K562 (cell line): ENCODE data around the gene CCDC138. TPM values are rescaled to one million over a fixed set of nuclear protein-coding genes. Genes with fewer than 3 reads are reported as not detected.

Source experiments
- ATAC-seq: fragments of 200-7000 bp; cut with Tn5 transposase; 3 replicates; pipeline ENCODE4 v1.9.1; 2020; ENCODE audit warnings: moderate library complexity
- BruUV-seq: library from RNA; stranded (reverse); fragments of 400-500 nt; replicated peaks from 2 replicates; lab custom pipeline; 2021; lab: Mats Ljungman, UMichigan
- CTCF ChIA-PET: fragments of 300-600 bp; formaldehyde crosslinking; extraction: SDS; loops from one replicate; lab custom pipeline; 2021; ENCODE audit warnings: low intra/inter-chr PET ratio; lab: Yijun Ruan, JAX
- POLR2A ChIA-PET: fragments of 300-600, 350-650 bp; sonication (Branson Sonifier 250); formaldehyde crosslinking; extraction: SDS; loops from one replicate; lab custom pipeline; 2021; ENCODE audit warnings: antibody characterized with exemption, inconsistent platforms; lab: Yijun Ruan, JAX
- DNase-seq, 4 experiments: peaks; one replicate each; pipeline versions ENCODE4 v3.0.0 to v3.0.0-alpha.2; 2011 to 2018; ENCODE audit warnings: low spot score in 3 of 4, mixed read lengths in 3 of 4; ENCODE audit errors: extremely low read depth in 1 of 4
- FAIRE-seq: peaks from 2 replicates; lab custom pipeline; 2011; peaks lifted over from hg19 to GRCh38; lab: Jason Lieb, UNC
- H2AFZ ChIP-seq: 2 replicates; pipeline ENCODE4 v1.6.0; 2011; ENCODE audit warnings: low read depth, low read length, control low read depth, inconsistent platforms
- H3K27ac ChIP-seq: fragments of 200-600 bp; 3 replicates; pipeline ENCODE4 v1.8.0; 2011; ENCODE audit warnings: low read depth, mild to moderate bottlenecking, control low read depth, inconsistent platforms, low read length, moderate library complexity, mixed read lengths; ENCODE audit errors: extremely low read depth
- H3K27me3 ChIP-seq, 2 experiments: fragments of 300-600 bp in 1 of 2; 2 replicates in 1 of 2; 3 replicates in 1 of 2; pipeline versions ENCODE4 v1.6.0 to v1.8.0; 2011; ENCODE audit warnings: inconsistent platforms in 2 of 2, low read length in 2 of 2, mild to moderate bottlenecking in 1 of 2, mixed read lengths in 1 of 2, moderate library complexity in 1 of 2; ENCODE audit not compliant: control insufficient read depth in 2 of 2, insufficient read depth in 2 of 2
- H3K36me3 ChIP-seq: fragments of 300-600 bp; 3 replicates; pipeline ENCODE4 v1.8.0; 2011; ENCODE audit warnings: mild to moderate bottlenecking, low read length, inconsistent platforms; ENCODE audit not compliant: control insufficient read depth, insufficient read depth
- H3K4me1 ChIP-seq, 2 experiments: fragments of 200-600 bp in 1 of 2; replicated peaks in 1 of 2; 2 replicates in 1 of 2; 3 replicates in 1 of 2; pipeline versions ENCODE4 v1.5.1 to v1.8.0; 2011; ENCODE audit warnings: inconsistent platforms in 2 of 2, low read length in 2 of 2, mild to moderate bottlenecking in 1 of 2, mixed read lengths in 1 of 2, moderate library complexity in 1 of 2; ENCODE audit not compliant: control insufficient read depth in 2 of 2, insufficient read depth in 2 of 2
- H3K4me2 ChIP-seq: 2 replicates; pipeline ENCODE4 v1.6.1; 2011; ENCODE audit warnings: low read length, control low read depth, inconsistent platforms, mixed read lengths; ENCODE audit not compliant: insufficient read depth
- H3K4me3 ChIP-seq: fragments of 200-600 bp; sonication (generic), shearing (Covaris generic); 2 replicates; pipeline ENCODE4 v1.5.1; 2016; ENCODE audit warnings: control low read depth, inconsistent platforms
- H3K79me2 ChIP-seq: fragments of 200-600 bp; 3 replicates; pipeline ENCODE4 v1.8.0; 2011; ENCODE audit warnings: low read length, inconsistent platforms; ENCODE audit not compliant: control insufficient read depth, insufficient read depth
- H3K9ac ChIP-seq, 2 experiments: 2 replicates each; pipeline versions ENCODE4 v1.6.0 to v1.6.1; 2011; ENCODE audit warnings: low read depth in 2 of 2, low read length in 2 of 2, control low read depth in 1 of 2, inconsistent platforms in 1 of 2, mild to moderate bottlenecking in 1 of 2, mixed read lengths in 1 of 2; ENCODE audit not compliant: insufficient read depth in 1 of 2
- H3K9me1 ChIP-seq: one replicate; pipeline ENCODE4 v1.6.0; 2011; ENCODE audit warnings: inconsistent platforms, mild to moderate bottlenecking, low read length, moderate library complexity; ENCODE audit not compliant: control insufficient read depth, insufficient read depth
- H3K9me3 ChIP-seq: replicated peaks from 2 replicates; pipeline ENCODE4 v1.5.1; 2011; ENCODE audit warnings: low read depth, low read length, inconsistent platforms; ENCODE audit not compliant: control insufficient read depth, insufficient read depth
- H4K20me1 ChIP-seq: replicated peaks from 2 replicates; pipeline ENCODE4 v1.6.1; 2011; ENCODE audit warnings: low read length, inconsistent platforms, mixed read lengths; ENCODE audit not compliant: control insufficient read depth, insufficient read depth
- CXXC5 ChIP-seq: fragments of 250-450 bp; sonication (Bioruptor Pico); IDR thresholded peaks from 2 replicates; pipeline ENCODE4 v1.8.0; 2022; ENCODE audit warnings: inconsistent platforms, mild to moderate bottlenecking, moderate library complexity
- FOS ChIP-seq: IDR thresholded peaks from 3 replicates; pipeline ENCODE4 v1.6.1; 2011; ENCODE audit not compliant: insufficient read length; ENCODE audit errors: extremely low read depth
- KHSRP ChIP-seq: fragments of 450-650 bp; IDR thresholded peaks from 2 replicates; pipeline ENCODE4 v1.6.1; 2017
- SPI1 ChIP-seq: IDR thresholded peaks from 2 replicates; pipeline ENCODE4 v1.6.1; 2011; ENCODE audit warnings: low read depth, low read length, control low read depth, borderline replicate concordance
- WGBS: fragments of 100-300 bp; shearing (Covaris generic); methylation state at CpG from one replicate; pipeline ENCODE4 v1.1.6; 2016; ENCODE audit warnings: low coverage, mixed read lengths; ENCODE audit not compliant: insufficient coverage; ENCODE audit errors: missing lambda C conversion rate; 5-methylcytosine and 5-hydroxymethylcytosine counted together
- in situ Hi-C: fragments of 300-500 bp; cut with MboI; formaldehyde crosslinking; loops from 4 replicates; pipeline ENCODE4 v1.15.0; 2018; ENCODE audit warnings: inconsistent platforms, mixed read lengths
- intact Hi-C: fragments of 100-400 bp; cut with micrococcal nuclease; formaldehyde crosslinking; loops from 2 replicates; pipeline ENCODE4 v1.14.2; 2022
- polyA plus RNA-seq, 8 experiments: library from polyadenylated mRNA; depleted of rRNA in 4 of 8; stranded (reverse) in 5 of 8; unstranded in 3 of 8; fragments of >200 nt; fragmentation: Nextera tagmentation in 2 of 8; fragmentation: Illumina TruSeq in 1 of 8; extraction: Ambion mirVana in 2 of 8; extraction: Trizol in 1 of 8; gene quantifications; 2 replicates each; pipeline versions ENCODE4 v1.2.1 to v1.2.3, GENCODE V29; 2011 to 2014; ENCODE audit warnings: inconsistent platforms in 1 of 8, missing spikeins in 1 of 8
- total RNA-seq, 7 experiments: library from RNA; depleted of rRNA in 6 of 7; stranded (reverse); fragments of >200 nt in 6 of 7; fragmentation: Illumina TruSeq in 2 of 7; extraction: Trizol in 2 of 7; gene quantifications; 2 replicates each; pipeline versions ENCODE4 v1.2.1 to v1.2.3, GENCODE V29; 2011 to 2021; ENCODE audit warnings: low replicate concordance in 1 of 7
- TF ChIP-seq, protein P1 (sequence below): fragments of 450-650 bp; formaldehyde crosslinking; IDR thresholded peaks from 2 replicates; pipeline ENCODE4 v1.4.0; 2022; ENCODE audit warnings: mild to moderate bottlenecking, moderate library complexity
- TF ChIP-seq, protein P2 (sequence below): IDR thresholded peaks from 3 replicates; pipeline ENCODE4 v1.6.1; 2011; ENCODE audit warnings: borderline replicate concordance, mild to moderate bottlenecking; ENCODE audit not compliant: insufficient read length, insufficient read depth
- TF ChIP-seq, protein P3 (sequence below): fragments of 450-650 bp; IDR thresholded peaks from 2 replicates; pipeline ENCODE4 v1.7.0; 2016; ENCODE audit warnings: borderline replicate concordance
- TF ChIP-seq, protein P4 (sequence below): fragments of 250-450 bp; sonication (Bioruptor Pico); IDR thresholded peaks from 2 replicates; pipeline ENCODE4 v1.5.1; 2021; ENCODE audit warnings: mild to moderate bottlenecking

Gene CCDC138
- total and polyA plus RNA-seq, 9 of the 15 experiments (the other 6 are each of a cell fraction or from before 2014, with no cell fraction given): 17.5 to 44.6 (median 26.7) TPM

DNA sequence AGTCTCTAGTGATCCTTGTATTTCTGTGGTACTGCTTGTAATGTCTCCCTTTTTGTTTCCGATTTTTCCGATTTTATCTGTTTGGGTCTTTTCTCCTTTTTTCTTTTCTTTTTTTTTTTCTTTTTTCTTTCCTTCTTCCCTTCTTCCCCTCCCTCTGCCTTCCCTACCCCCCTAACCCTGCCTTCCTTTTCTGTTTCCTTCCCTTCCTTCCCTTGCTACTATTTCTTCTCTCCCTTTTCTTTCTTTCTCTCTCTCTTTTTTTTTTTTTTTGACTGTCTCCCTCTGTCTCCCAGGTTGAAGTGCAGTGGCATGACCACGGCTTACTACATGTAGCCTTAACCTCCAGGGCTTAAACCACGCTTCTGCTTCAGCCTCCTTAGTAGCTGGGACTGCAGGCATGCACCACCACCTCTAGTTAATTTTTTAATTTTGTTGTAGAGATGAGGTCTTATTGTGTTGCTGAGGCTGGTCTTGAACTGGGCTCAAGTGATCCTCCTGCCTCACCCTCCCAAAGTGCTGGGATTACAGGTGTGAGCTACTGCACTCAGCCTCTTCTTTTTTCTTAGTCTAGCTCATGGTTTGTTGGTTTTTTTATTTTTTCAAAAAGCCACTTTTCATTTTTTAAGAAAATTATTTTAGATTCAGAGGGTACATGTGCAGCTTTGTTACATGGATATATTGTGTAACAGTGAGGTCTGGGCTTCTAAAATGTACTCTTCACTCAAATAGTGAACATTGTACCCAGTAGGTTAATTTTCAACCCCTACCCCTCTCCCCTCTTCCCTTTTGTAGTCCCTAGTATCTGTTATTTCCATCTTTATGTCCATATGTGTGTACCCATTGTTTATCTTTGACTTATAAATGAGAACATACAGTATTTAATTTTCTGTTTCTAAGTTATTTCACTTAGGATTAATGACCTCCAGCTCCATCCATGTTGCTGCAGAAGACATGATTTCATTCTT, 24.7 kb downstream of the CCDC138 start:
- FAIRE-seq: no peak

More for the DNA sequence above, 24.7 kb downstream of the CCDC138 start:
- no TSS peak for BruUV-seq
- ChIA-PET CTCF (interaction anchor here (0.6 kb wide), 1 partner anchor 12 kb away, joined by 5 read pairs; no protein-coding TSS in a partner anchor), POLR2A (no interaction called here)
- TF ChIP-seq FOS (no peak), KHSRP (no peak), CXXC5 (CRISPR knock-in tag) (no peak), SPI1 (no peak)
- TF ChIP-seq, protein P1, sequence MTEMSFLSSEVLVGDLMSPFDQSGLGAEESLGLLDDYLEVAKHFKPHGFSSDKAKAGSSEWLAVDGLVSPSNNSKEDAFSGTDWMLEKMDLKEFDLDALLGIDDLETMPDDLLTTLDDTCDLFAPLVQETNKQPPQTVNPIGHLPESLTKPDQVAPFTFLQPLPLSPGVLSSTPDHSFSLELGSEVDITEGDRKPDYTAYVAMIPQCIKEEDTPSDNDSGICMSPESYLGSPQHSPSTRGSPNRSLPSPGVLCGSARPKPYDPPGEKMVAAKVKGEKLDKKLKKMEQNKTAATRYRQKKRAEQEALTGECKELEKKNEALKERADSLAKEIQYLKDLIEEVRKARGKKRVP (CRISPR knock-in tag): no peak
- TF ChIP-seq, protein P2, sequence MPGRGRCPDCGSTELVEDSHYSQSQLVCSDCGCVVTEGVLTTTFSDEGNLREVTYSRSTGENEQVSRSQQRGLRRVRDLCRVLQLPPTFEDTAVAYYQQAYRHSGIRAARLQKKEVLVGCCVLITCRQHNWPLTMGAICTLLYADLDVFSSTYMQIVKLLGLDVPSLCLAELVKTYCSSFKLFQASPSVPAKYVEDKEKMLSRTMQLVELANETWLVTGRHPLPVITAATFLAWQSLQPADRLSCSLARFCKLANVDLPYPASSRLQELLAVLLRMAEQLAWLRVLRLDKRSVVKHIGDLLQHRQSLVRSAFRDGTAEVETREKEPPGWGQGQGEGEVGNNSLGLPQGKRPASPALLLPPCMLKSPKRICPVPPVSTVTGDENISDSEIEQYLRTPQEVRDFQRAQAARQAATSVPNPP: no peak
- TF ChIP-seq, protein P3, sequence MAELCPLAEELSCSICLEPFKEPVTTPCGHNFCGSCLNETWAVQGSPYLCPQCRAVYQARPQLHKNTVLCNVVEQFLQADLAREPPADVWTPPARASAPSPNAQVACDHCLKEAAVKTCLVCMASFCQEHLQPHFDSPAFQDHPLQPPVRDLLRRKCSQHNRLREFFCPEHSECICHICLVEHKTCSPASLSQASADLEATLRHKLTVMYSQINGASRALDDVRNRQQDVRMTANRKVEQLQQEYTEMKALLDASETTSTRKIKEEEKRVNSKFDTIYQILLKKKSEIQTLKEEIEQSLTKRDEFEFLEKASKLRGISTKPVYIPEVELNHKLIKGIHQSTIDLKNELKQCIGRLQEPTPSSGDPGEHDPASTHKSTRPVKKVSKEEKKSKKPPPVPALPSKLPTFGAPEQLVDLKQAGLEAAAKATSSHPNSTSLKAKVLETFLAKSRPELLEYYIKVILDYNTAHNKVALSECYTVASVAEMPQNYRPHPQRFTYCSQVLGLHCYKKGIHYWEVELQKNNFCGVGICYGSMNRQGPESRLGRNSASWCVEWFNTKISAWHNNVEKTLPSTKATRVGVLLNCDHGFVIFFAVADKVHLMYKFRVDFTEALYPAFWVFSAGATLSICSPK: no peak
- TF ChIP-seq, protein P4, sequence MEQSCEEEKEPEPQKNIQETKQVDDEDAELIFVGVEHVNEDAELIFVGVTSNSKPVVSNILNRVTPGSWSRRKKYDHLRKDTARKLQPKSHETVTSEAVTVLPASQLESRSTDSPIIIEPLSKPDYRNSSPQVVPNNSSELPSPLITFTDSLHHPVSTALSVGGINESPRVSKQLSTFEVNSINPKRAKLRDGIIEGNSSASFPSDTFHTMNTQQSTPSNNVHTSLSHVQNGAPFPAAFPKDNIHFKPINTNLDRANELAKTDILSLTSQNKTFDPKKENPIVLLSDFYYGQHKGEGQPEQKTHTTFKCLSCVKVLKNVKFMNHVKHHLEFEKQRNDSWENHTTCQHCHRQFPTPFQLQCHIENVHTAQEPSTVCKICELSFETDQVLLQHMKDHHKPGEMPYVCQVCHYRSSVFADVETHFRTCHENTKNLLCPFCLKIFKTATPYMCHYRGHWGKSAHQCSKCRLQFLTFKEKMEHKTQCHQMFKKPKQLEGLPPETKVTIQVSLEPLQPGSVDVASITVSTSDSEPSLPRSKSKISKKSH (CRISPR knock-in tag): no peak
- peaks cover 34% of the 10 kb centered on the region for H3K79me2 ChIP-seq
- no peak overlapping the region for H3K9ac ChIP-seq
- H3K9me3 ChIP-seq: peaks cover 14% of the 10 kb centered on the region
- no peak overlapping the region for H3K4me3 ChIP-seq
- H3K27me3 ChIP-seq: no peaks in the 10 kb centered on the region
- peaks cover 72% of the 10 kb centered on the region for H3K36me3 ChIP-seq
- H3K27ac ChIP-seq: no peak overlapping the region
- no peak overlapping the region for H3K4me2 ChIP-seq
- DNase-seq (no peak), ATAC-seq (no peak)
- no peaks in the 10 kb centered on the region for H4K20me1 ChIP-seq
- intact Hi-C loops: no loop called here
- WGBS: 94% methylated on average over 3 of the region's 4 CpGs
- H3K9me1 ChIP-seq: no peaks in the 10 kb centered on the region
- in situ Hi-C loops: no loop called here
- no peaks in the 10 kb centered on the region for H3K4me1 ChIP-seq
- no peak overlapping the region for H2AFZ ChIP-seq
